ENCODE measurements around the gene C1QTNF3.

C1QTNF3 gene

DNA sequence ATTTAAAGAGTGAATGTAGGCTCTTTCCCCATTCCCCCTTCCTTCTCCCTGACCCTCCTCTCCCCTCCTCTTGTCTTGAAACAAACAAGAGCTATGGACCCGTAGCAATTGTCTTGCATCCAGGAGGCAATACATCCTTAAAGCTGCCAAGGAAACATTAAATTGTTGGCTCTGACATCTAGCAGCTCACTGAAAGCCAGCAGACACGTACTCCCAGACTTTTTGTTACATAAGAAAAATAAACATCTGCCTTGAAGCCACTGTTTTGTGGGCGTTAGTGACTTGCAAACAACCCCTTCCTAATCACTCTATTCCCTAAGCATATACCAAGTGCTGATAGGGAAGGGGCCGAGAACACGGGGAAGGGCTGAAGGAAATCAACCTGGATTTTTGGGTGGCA is 67.2 kb downstream of the C1QTNF3 start:
- TF ChIP-seq, protein P1, sequence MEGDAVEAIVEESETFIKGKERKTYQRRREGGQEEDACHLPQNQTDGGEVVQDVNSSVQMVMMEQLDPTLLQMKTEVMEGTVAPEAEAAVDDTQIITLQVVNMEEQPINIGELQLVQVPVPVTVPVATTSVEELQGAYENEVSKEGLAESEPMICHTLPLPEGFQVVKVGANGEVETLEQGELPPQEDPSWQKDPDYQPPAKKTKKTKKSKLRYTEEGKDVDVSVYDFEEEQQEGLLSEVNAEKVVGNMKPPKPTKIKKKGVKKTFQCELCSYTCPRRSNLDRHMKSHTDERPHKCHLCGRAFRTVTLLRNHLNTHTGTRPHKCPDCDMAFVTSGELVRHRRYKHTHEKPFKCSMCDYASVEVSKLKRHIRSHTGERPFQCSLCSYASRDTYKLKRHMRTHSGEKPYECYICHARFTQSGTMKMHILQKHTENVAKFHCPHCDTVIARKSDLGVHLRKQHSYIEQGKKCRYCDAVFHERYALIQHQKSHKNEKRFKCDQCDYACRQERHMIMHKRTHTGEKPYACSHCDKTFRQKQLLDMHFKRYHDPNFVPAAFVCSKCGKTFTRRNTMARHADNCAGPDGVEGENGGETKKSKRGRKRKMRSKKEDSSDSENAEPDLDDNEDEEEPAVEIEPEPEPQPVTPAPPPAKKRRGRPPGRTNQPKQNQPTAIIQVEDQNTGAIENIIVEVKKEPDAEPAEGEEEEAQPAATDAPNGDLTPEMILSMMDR (conservative IDR thresholded peaks at IDR 0.05; ENCODE audit: control insufficient read depth, insufficient read depth, low read depth, low read length) = no peak
- no peak for DNase-seq (ENCODE audit: low read depth)

DNA sequence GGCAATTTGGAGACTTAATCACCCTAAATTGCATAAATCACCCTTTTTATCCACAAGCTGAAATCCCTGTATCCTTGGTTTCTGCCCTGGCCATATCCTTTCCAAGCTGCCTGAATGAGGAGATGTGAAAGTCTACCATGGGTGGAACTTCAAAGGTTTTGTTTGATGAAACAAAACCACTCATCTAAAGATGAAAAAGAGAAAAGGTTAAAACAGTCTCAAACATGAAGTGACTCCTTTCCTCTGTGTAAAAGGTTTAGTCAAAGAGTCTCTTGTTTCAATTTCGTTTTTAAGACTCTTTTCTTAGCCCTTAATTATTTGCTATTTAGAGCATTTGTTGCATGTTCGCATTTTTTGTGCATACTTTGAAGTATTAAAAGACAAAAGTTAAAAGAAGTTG is 69.7 kb downstream of the C1QTNF3 start:
- H3K4me3 ChIP-seq (ENCODE audit: control insufficient read depth, low read depth, low read length) = no peak overlapping the region
- no peak for DNase-seq (ENCODE audit: low read depth)
- TF ChIP-seq, protein P1 (conservative IDR thresholded peaks at IDR 0.05; ENCODE audit: control insufficient read depth, insufficient read depth, low read depth, low read length) = no peak

More for the DNA sequence above, 67.2 kb downstream of the C1QTNF3 start:
- H3K4me3 ChIP-seq (ENCODE audit: control insufficient read depth, low read depth, low read length) = no peak overlapping the region

DNA sequence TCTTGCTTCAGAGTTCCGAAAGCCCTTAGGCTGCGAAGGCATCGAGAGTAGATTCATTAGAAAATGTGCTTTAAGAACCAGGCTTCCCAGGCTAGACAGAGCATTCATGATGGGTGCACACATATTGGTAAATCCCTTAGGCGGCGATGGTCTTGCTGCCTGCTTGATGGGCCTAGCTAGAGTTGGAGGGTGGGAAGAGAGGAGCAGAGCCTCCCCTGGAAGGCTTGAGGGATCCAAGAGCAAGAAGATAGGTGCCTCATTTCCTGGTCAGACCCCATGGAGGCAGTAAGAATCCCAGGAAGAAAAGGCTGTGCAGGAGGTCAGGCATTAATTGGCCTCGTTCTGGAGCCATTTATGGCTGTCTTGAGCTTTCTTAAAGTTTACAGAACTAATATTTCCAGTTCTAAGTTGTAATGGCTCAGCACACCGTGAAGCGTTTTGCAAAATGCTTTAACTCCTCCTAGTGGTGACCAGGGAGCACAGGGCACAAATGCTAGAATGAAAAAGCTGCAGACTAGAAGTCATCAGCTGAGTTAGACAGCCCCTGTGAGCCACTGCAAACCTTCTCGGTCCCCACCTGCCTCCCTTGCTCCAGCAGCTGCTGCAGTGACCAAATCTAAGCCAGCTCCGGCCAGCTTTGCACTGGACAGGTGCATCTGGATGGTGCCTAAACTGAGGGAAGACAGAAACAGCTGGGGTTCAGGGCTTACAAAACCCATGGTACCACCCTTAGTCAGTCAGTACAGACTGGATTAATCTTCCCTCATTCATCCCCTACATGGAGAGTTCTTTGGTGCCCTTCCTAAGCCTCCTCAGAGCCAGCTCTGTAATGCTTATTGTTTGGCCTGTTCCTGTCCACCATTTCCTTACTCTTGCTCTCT is 73.2 kb downstream of the C1QTNF3 start:
- peak; percentile 69 for DNase-seq (ENCODE audit: low read depth)
- TF ChIP-seq, protein P1 (conservative IDR thresholded peaks at IDR 0.05; ENCODE audit: control insufficient read depth, insufficient read depth, low read depth, low read length) = peak; percentile 96
- H3K4me3 ChIP-seq (ENCODE audit: control insufficient read depth, low read depth, low read length) = no peak overlapping the region

DNA sequence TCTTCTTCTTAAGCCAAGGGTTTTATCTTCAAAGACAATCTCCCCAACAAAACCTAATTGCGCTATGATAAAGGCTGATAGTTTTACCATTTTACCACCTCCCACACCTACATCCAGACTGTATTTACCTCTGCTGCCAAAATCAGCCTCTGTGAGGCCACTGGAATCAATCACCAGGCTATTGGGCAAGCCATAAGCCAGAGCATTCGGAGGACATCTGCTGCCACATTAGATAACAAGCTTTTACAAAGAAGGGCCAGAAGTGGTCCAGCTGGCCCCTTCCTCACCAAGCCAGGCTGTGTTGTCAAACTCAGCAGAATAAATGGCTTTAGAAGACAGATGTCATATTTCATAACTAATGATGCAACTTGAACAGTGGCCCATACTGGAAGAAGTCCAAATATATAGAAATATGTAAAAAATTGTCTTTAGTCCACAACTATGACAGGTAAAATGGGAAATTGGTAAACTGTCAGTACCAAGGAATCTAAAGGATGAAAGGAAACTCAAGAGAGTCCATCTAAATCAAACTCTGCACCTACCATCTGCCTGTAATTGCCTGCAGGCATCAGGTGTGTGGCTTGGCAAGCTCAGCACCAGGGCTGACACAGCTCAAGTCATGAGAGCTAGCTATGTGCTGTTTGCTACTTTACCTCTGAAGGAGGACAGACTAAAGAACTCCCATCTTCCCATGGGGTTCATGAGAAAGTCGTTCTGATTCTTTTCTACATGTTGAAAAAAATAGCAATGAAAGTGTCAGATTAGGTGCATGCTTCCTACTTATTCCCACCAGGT is 74.6 kb downstream of the C1QTNF3 start:
- TF ChIP-seq, protein P1 (conservative IDR thresholded peaks at IDR 0.05; ENCODE audit: control insufficient read depth, insufficient read depth, low read depth, low read length) = no peak
- no peak for DNase-seq (ENCODE audit: low read depth)
- no peak overlapping the region for H3K4me3 ChIP-seq (ENCODE audit: control insufficient read depth, low read depth, low read length)

Data from fibroblast of mammary gland (primary cell).